ENCODE results near the gene CSNK1G2.

CSNK1G2 gene

GRCh38 chr19:1945899-1946298 lies 4.9 kb downstream of the CSNK1G2 start:
- FAIRE-seq = no peak

DNA sequence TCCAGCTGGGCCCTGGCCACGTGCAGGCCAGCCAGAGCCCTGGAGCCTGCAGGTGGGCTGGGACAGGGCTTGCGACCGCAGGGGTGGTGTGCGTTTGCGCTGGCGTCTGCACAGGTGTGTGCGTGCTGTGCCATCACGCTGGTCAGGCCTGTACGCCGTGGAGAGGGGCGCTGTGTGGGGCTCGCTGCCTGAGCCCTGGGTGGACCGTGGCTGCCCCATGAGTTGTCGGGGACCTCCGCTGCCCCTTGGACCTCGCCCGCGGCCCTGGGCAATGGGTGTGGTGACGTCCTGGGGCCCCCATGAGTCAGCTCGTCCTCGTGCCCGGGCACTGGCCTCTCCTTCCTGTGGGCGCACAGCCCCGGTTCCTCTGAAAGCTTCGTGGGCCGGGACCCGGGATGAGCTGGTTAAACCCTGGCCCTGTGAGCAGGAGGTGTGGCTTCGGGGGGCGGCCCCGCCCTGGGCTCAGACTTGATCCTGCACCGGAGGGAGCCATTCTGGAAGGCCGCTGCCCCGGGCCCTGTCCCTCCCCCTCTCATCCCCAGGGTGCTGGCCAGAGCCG lies 6.8 kb downstream of the CSNK1G2 start:
- FAIRE-seq = no peak

GRCh38 chr19:1949304-1950101 lies 8.5 kb downstream of the CSNK1G2 start:
- no peak for FAIRE-seq

- no peak for FAIRE-seq
These were observed 9.7 kb downstream of the CSNK1G2 start for GRCh38 chr19:1950640-1951039.

- FAIRE-seq = no peak
These were observed 11.7 kb downstream of the CSNK1G2 start for GRCh38 chr19:1952635-1953034.

DNA sequence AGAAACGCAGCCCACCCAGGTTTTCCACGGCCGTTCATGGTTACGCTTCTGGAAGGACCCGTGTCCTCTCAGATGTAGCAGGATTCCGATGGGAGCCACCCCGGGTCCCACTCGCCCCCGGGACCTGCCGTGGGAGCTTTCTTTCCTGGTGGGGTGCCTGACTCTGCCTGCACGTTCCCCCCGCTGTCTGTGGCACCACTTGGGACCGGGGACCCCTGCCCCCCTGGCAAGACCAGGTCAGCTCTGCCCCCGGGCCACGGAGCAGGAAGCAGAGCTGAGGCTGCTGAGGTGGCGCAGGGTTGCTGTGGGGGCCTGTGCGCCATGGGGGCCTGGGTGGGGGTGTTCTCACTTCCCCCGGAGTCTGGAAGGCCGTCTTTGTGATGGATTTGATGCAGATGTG lies 12.1 kb downstream of the CSNK1G2 start:
- FAIRE-seq = no peak

- FAIRE-seq = no peak
These were observed 12.6 kb downstream of the CSNK1G2 start for GRCh38 chr19:1953441-1954094.

- FAIRE-seq = no peak
These were observed 13.6 kb downstream of the CSNK1G2 start for GRCh38 chr19:1954532-1954933.

- no peak for FAIRE-seq
These were observed 14.5 kb downstream of the CSNK1G2 start for GRCh38 chr19:1955171-1956121.

- FAIRE-seq = no peak
These were observed 15.1 kb downstream of the CSNK1G2 start for GRCh38 chr19:1956122-1956494.

- FAIRE-seq = no peak
These were observed 16.0 kb downstream of the CSNK1G2 start for GRCh38 chr19:1956868-1957492.

DNA sequence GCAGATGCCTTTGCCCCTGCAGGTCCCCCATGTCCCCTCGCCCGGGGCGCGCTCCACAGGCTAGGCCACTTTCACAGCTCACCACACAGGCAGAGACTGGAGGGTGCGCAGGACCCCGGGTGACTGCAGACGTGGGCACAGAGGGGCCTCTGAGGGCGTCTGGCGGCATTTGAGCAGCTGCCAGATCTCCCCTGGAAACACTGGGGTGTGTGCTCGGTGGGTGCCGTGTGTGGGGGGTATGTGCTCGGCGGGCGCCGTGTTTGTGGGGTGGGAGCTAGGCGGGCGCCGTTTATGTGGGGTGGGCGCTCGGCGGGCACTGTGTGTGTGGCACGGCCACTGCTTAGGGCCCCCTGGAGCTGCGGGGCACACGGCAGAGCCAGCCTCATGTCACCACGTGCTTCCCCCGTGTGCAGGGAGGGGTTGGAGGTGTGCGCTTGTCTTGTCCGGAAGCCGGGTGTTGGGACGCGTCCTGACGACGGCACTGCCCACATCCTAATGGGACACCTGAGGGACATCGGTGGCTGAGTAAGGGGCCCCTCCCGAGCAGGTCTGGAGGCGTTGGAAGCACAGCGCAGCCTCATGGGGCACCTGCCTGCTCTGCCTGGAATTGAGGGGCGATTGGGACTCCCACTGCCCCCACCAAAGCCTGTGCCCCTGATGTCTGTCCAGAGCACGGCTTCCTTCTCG lies 16.7 kb downstream of the CSNK1G2 start:
- FAIRE-seq = no peak

DNA sequence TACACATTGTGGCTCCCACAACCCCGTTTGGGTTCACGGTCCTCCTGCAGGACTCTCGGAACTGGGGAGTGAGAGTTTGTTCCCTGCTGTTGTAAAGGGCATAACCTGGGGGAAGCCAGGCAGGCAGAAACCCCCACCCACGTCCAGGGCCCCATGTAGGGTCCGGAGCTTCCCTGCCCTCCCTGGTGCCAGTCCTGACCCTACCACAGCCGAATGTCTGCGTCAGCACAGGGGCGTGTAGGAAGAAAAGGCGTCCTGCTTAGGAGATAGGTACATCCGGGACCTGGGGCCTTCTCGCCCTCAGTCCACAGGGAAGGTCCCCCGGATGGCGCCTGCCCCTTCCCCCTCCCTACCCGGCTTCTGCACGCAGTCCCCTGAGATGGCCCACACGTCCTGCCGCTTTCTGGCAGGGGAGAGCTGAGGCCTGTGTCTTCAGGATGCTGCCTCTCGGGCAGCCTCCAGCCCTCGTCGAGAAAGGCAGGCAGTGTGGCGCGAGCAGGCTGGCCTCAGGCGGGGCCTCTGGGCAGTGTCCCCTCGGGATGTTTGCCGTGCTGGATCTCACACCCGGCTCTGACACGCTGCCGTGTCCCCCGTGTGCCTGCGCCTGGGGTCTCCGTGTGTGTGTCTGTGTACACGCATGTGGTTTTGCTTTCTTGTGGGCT lies 19.1 kb downstream of the CSNK1G2 start:
- no peak for FAIRE-seq

GRCh38 chr19:1961000-1961883 lies 20.3 kb downstream of the CSNK1G2 start:
- FAIRE-seq = no peak

GRCh38 chr19:1962674-1963073 lies 21.7 kb downstream of the CSNK1G2 start:
- FAIRE-seq = no peak

DNA sequence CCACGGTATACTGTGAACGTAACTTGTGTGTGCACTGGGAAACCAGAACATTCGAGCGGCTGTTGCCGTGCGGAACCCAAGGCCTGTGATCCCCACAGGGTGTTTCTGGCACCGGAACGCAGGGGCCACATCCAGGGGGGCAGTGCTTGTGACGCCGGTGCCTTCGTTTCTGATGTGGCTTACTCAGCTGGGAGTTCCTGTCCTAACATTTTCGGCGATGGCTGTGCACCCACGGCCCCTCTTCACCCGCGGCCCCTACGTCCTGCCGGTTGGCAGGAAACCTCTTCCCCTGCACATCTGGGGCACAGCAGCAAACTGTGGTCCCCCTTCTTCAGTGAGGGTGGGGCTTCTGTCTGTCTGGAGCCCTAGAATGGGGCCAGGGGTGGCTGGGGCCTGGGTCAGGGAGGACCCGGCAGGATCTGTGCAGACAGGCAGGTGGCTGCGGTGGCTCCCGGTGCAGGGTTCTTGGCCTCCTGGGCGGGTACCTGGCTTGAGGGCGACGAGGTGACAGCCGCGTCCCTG lies 26.2 kb downstream of the CSNK1G2 start:
- no peak for FAIRE-seq

GRCh38 chr19:1968279-1969175 lies 27.6 kb downstream of the CSNK1G2 start:
- no peak for FAIRE-seq

DNA sequence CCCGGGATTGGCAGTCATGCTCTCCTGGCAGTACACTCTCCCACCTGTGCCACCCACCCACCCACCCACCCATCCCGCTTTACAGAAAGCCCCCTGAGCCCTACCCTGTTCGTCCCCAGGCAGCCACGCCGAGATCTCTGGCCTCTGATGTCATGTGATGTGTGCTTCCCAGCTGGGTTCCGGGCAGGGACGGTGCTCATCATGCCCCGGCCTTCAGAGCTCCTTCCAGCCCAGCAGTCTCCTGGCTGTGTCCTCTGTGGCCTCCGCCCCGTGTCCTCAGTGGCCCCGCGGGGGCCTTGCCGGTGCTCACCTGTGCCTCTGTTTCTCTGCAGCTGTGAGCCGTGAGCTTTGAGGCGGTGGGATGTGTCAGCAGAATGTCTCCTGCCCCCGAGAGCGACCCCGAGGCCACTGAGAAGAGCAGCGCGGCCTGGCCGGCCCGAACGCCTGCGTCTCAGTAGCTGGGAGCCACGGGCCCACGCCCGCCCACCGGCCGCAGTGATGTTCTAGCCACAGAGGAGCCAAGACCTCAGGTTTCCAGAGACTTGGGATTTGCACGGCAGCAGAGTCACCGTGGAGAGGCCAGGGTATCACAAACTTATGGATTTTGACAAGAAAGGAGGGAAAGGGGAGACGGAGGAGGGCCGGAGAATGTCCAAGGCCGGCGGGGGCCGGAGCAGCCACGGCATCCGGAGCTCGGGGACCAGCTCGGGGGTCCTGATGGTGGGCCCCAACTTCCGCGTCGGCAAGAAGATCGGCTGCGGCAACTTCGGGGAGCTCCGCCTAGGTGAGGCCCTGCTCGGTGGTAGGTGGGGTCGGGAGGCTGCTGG lies 28.4 kb downstream of the CSNK1G2 start:
- no peak for FAIRE-seq

All from G401.6 (cell line).